ENCODE measurements around the gene GMPR. TPM values are rescaled to one million over a fixed set of nuclear protein-coding genes. Genes with fewer than 3 reads are reported as not detected.

Gene GMPR
- 4.9 and 5.7 TPM in 2 replicates for total RNA-seq

GRCh38 chr6:16238057-16238962 lies at the start of gene GMPR:
Gene GMPR (plus strand): TSS chr6:16238587. CDS start chr6:16238694, 107 bp downstream.

Small RNA genes lying within 50 kb of the gene (small RNA-seq; reads per million reads assigned to genes)
- gene RF00019 = not detected
- not detected for gene RNU6-1114P

Other genes starting within 250 kb of the GMPR start
- 59.4 and 66.1 TPM in 2 replicates for gene MYLIP, start 109.5 kb upstream of the GMPR start, total RNA-seq

Data from hair follicle dermal papilla cell (primary cell).